ENCODE measurements around the gene WDR4.

DNA sequence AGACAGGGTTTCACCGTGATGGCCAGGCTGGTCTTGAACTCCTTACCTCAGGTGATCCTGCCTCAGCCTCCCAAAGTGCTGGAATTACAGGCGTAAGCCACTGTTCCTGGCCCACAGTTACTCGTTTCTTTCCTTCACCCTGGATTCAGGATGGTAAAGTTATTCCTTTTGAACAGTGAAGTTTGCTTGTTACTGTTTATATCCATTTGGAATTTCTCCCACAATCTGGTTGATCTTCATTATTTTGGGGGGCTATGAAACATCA is 43.0 kb downstream of the WDR4 start:
- TF ChIP-seq, protein P1, sequence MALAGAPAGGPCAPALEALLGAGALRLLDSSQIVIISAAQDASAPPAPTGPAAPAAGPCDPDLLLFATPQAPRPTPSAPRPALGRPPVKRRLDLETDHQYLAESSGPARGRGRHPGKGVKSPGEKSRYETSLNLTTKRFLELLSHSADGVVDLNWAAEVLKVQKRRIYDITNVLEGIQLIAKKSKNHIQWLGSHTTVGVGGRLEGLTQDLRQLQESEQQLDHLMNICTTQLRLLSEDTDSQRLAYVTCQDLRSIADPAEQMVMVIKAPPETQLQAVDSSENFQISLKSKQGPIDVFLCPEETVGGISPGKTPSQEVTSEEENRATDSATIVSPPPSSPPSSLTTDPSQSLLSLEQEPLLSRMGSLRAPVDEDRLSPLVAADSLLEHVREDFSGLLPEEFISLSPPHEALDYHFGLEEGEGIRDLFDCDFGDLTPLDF (CRISPR knock-in tag; IDR thresholded peaks at IDR 0.05), result no peak
- TF ChIP-seq, protein P2, sequence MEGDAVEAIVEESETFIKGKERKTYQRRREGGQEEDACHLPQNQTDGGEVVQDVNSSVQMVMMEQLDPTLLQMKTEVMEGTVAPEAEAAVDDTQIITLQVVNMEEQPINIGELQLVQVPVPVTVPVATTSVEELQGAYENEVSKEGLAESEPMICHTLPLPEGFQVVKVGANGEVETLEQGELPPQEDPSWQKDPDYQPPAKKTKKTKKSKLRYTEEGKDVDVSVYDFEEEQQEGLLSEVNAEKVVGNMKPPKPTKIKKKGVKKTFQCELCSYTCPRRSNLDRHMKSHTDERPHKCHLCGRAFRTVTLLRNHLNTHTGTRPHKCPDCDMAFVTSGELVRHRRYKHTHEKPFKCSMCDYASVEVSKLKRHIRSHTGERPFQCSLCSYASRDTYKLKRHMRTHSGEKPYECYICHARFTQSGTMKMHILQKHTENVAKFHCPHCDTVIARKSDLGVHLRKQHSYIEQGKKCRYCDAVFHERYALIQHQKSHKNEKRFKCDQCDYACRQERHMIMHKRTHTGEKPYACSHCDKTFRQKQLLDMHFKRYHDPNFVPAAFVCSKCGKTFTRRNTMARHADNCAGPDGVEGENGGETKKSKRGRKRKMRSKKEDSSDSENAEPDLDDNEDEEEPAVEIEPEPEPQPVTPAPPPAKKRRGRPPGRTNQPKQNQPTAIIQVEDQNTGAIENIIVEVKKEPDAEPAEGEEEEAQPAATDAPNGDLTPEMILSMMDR (IDR thresholded peaks at IDR 0.05), result no peak
- TF ChIP-seq, protein P3, sequence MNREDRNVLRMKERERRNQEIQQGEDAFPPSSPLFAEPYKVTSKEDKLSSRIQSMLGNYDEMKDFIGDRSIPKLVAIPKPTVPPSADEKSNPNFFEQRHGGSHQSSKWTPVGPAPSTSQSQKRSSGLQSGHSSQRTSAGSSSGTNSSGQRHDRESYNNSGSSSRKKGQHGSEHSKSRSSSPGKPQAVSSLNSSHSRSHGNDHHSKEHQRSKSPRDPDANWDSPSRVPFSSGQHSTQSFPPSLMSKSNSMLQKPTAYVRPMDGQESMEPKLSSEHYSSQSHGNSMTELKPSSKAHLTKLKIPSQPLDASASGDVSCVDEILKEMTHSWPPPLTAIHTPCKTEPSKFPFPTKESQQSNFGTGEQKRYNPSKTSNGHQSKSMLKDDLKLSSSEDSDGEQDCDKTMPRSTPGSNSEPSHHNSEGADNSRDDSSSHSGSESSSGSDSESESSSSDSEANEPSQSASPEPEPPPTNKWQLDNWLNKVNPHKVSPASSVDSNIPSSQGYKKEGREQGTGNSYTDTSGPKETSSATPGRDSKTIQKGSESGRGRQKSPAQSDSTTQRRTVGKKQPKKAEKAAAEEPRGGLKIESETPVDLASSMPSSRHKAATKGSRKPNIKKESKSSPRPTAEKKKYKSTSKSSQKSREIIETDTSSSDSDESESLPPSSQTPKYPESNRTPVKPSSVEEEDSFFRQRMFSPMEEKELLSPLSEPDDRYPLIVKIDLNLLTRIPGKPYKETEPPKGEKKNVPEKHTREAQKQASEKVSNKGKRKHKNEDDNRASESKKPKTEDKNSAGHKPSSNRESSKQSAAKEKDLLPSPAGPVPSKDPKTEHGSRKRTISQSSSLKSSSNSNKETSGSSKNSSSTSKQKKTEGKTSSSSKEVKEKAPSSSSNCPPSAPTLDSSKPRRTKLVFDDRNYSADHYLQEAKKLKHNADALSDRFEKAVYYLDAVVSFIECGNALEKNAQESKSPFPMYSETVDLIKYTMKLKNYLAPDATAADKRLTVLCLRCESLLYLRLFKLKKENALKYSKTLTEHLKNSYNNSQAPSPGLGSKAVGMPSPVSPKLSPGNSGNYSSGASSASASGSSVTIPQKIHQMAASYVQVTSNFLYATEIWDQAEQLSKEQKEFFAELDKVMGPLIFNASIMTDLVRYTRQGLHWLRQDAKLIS (CRISPR knock-in tag; IDR thresholded peaks at IDR 0.05; ENCODE audit: borderline replicate concordance), result no peak
- TF ChIP-seq ESRRA (CRISPR knock-in tag; IDR thresholded peaks at IDR 0.05; ENCODE audit: borderline replicate concordance), result no peak
- TF ChIP-seq, protein P4, sequence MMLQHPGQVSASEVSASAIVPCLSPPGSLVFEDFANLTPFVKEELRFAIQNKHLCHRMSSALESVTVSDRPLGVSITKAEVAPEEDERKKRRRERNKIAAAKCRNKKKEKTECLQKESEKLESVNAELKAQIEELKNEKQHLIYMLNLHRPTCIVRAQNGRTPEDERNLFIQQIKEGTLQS (CRISPR knock-in tag; conservative IDR thresholded peaks at IDR 0.05), result no peak
- no peak for TF ChIP-seq GABPB1 (CRISPR knock-in tag; IDR thresholded peaks at IDR 0.05)
